ENCODE data around the gene VSIG10.
A peak's percentile ranks its signal among the peaks of the same experiment; 100 is the strongest.

GRCh38 chr12:118055144-118055557, 48.7 kb downstream of the VSIG10 start:
- TF ChIP-seq, protein P1, sequence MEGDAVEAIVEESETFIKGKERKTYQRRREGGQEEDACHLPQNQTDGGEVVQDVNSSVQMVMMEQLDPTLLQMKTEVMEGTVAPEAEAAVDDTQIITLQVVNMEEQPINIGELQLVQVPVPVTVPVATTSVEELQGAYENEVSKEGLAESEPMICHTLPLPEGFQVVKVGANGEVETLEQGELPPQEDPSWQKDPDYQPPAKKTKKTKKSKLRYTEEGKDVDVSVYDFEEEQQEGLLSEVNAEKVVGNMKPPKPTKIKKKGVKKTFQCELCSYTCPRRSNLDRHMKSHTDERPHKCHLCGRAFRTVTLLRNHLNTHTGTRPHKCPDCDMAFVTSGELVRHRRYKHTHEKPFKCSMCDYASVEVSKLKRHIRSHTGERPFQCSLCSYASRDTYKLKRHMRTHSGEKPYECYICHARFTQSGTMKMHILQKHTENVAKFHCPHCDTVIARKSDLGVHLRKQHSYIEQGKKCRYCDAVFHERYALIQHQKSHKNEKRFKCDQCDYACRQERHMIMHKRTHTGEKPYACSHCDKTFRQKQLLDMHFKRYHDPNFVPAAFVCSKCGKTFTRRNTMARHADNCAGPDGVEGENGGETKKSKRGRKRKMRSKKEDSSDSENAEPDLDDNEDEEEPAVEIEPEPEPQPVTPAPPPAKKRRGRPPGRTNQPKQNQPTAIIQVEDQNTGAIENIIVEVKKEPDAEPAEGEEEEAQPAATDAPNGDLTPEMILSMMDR (IDR thresholded peaks at IDR 0.05 in 8 of 11, conservative IDR thresholded peaks at IDR 0.05 in 3 of 11) = peak; percentile 14 to 78 (median 71)
- TF ChIP-seq POLR2A (IDR thresholded peaks at IDR 0.05) (no peak), POLR2AphosphoS5 (IDR thresholded peaks at IDR 0.05) (peak in 1 of 3 donors; percentile 65)

Measured in spleen (tissue), 7 donors.